Smooth muscle cell (in vitro differentiated cells): ENCODE data around the gene OSGIN1. TPM values are rescaled to one million over a fixed set of nuclear protein-coding genes. Genes with fewer than 3 reads are reported as not detected.

Source experiments
- DNase-seq: peaks from one replicate; lab custom pipeline; 2025; ENCODE audit not compliant: unreplicated experiment; lab: John Stamatoyannopoulos, UW
- H2AFZ ChIP-seq: fragments of 200-600 bp; sonication (generic); 2 replicates; pipeline ENCODE4 v1.6.0; 2016; ENCODE audit warnings: antibody characterized with exemption, low read depth, mild to moderate bottlenecking
- H3F3A ChIP-seq: fragments of 200-600 bp; sonication (generic); 2 replicates; pipeline ENCODE4 v1.6.0; 2017; ENCODE audit warnings: antibody characterized with exemption, low read depth
- H3K27ac ChIP-seq: fragments of 200-600 bp; sonication (generic); 2 replicates; pipeline ENCODE4 v1.5.1; 2016; ENCODE audit warnings: low read depth, mild to moderate bottlenecking
- H3K27me3 ChIP-seq: fragments of 200-600 bp; sonication (generic); 2 replicates; pipeline ENCODE4 v1.6.1; 2016; ENCODE audit warnings: low read depth, mild to moderate bottlenecking
- H3K36me3 ChIP-seq: fragments of 200-600 bp; sonication (generic); 2 replicates; pipeline ENCODE4 v1.5.1; 2016; ENCODE audit warnings: low read depth
- H3K4me1 ChIP-seq: fragments of 200-600 bp; sonication (generic); 2 replicates; pipeline ENCODE4 v1.5.1; 2016; ENCODE audit warnings: low read depth
- H3K4me2 ChIP-seq: fragments of 200-600 bp; sonication (generic); 2 replicates; pipeline ENCODE4 v1.6.0; 2016; ENCODE audit warnings: mild to moderate bottlenecking
- H3K4me3 ChIP-seq: fragments of 200-600 bp; sonication (generic); 2 replicates; pipeline ENCODE4 v1.5.1; 2016; ENCODE audit warnings: mild to moderate bottlenecking
- H3K79me2 ChIP-seq: fragments of 200-600 bp; sonication (generic); 2 replicates; pipeline ENCODE4 v1.6.0; 2016; ENCODE audit warnings: low read depth, mild to moderate bottlenecking
- H3K9ac ChIP-seq: fragments of 200-600 bp; sonication (generic); 2 replicates; pipeline ENCODE4 v1.6.0; 2016; ENCODE audit warnings: low read depth
- H3K9me3 ChIP-seq: fragments of 200-600 bp; sonication (generic); replicated peaks from 2 replicates; pipeline ENCODE4 v1.5.1; 2016; ENCODE audit warnings: low read depth
- H4K20me1 ChIP-seq: fragments of 200-600 bp; sonication (generic); 2 replicates; pipeline ENCODE4 v1.6.0; 2016; ENCODE audit warnings: low read depth
- CTCF ChIP-seq: fragments of 200-600 bp; sonication (generic); IDR thresholded peaks from 2 replicates; pipeline ENCODE4 v1.5.1; 2017; ENCODE audit warnings: borderline replicate concordance, mild to moderate bottlenecking, antibody characterized with exemption; ENCODE audit not compliant: insufficient read depth, poor library complexity, severe bottlenecking
- WGBS: methylation state at CpG from one replicate; pipeline ENCODE4 v1.1.7; 2016; ENCODE audit warnings: low lambda C conversion rate; 5-methylcytosine and 5-hydroxymethylcytosine counted together
- polyA plus RNA-seq: library from polyadenylated mRNA; unstranded; fragments of >200 nt; fragmentation: Nextera tagmentation; extraction: Ambion mirVana; gene quantifications from 2 replicates; pipeline ENCODE4 v1.2.1, GENCODE V29; 2016
- total RNA-seq: library from RNA; depleted of rRNA; stranded (reverse); fragments of >200 nt; gene quantifications from 2 replicates; pipeline ENCODE4 v1.2.3, GENCODE V29; 2014

Gene OSGIN1
- total and polyA plus RNA-seq, 2 experiments from 2014 or later = 8.9 to 12.4 TPM

- WGBS = 88% methylated on average over 11 of the region's 11 CpGs
- Histone ChIP-seq H3K79me2 (no peaks in the 10 kb centered on the region), H3K4me2 (no peak overlapping the region), H2AFZ (no peak overlapping the region), H3K9ac (no peak overlapping the region), H3K4me1 (no peaks in the 10 kb centered on the region), H4K20me1 (no peaks in the 10 kb centered on the region), H3K27me3 (no peaks in the 10 kb centered on the region), H3K4me3 (no peak overlapping the region), H3F3A (no peaks in the 10 kb centered on the region), H3K27ac (no peak overlapping the region), H3K9me3 (no peaks in the 10 kb centered on the region), H3K36me3 (no peaks in the 10 kb centered on the region)
- no peak for TF ChIP-seq CTCF
- DNase-seq = no peak
Observed at GRCh38 chr16:83942815-83943515, 10.1 kb upstream of the OSGIN1 start.

GRCh38 chr16:83943516-83944050, 9.5 kb upstream of the OSGIN1 start:
- Histone ChIP-seq H4K20me1 (no peaks in the 10 kb centered on the region), H3K4me3 (no peak overlapping the region), H3K27ac (no peak overlapping the region), H3K36me3 (no peaks in the 10 kb centered on the region), H3K4me1 (no peaks in the 10 kb centered on the region), H3K9me3 (no peaks in the 10 kb centered on the region), H3K9ac (no peak overlapping the region), H3K4me2 (no peak overlapping the region), H2AFZ (no peak overlapping the region), H3K79me2 (no peaks in the 10 kb centered on the region), H3F3A (no peaks in the 10 kb centered on the region), H3K27me3 (no peaks in the 10 kb centered on the region)
- no peak for DNase-seq
- 81% methylated on average over 10 of the region's 10 CpGs for WGBS
- no peak for TF ChIP-seq CTCF

- WGBS = 95% methylated on average over 10 of the region's 10 CpGs
- no peak overlapping the region for H3K27ac ChIP-seq
- H3K27me3 ChIP-seq = no peaks in the 10 kb centered on the region
- no peak overlapping the region for H3K4me2 ChIP-seq
- H3K79me2 ChIP-seq = no peaks in the 10 kb centered on the region
- no peak overlapping the region for H3K9ac ChIP-seq
- H3K9me3 ChIP-seq = no peaks in the 10 kb centered on the region
- no peak overlapping the region for H3K4me3 ChIP-seq
- DNase-seq = no peak
- H3K36me3 ChIP-seq = no peaks in the 10 kb centered on the region
- no peak for TF ChIP-seq CTCF
- no peak overlapping the region for H2AFZ ChIP-seq
- H3K4me1 ChIP-seq = no peaks in the 10 kb centered on the region
- H3F3A ChIP-seq = no peaks in the 10 kb centered on the region
- no peaks in the 10 kb centered on the region for H4K20me1 ChIP-seq
Observed at GRCh38 chr16:83945587-83945986, 7.5 kb upstream of the OSGIN1 start.
